Measurements from ENCODE around the gene HCFC1.

DNA sequence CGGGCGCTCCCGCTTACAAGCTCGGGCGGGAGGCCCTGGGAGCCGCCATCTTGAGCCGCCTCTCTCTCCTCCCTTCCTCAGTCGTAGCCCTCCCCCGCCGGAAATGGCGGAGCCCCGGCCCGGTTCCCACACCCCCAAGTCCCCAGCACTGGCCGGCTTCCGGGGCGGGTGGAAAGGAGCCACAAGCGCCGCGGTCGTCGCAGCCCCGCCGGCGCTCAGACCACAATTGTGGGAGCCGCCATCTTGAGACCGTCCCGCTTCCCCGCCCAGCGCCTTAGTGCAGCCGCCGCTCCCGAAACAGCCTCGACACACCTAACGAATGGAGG lies 531 bp downstream of the HCFC1 start:
- no peak for TF ChIP-seq EZH2 (IDR thresholded peaks at IDR 0.05; ENCODE audit: insufficient read depth, poor library complexity, severe bottlenecking)
- no peak for TF ChIP-seq EZH2phosphoT487 (IDR thresholded peaks at IDR 0.05; ENCODE audit: insufficient read depth, low read depth)
